Rectal smooth muscle tissue (tissue), 1 donor: ENCODE measurements around the gene ANKFN1.

Experiments used
- H3K27ac ChIP-seq: one replicate; pipeline ENCODE4 v1.7.0; 2013; ENCODE audit warnings: low read depth, low read length, inconsistent platforms
- H3K27me3 ChIP-seq: one replicate; pipeline ENCODE4 v1.7.0; 2013; ENCODE audit warnings: low read length; ENCODE audit not compliant: control insufficient read depth, insufficient read depth
- H3K36me3 ChIP-seq: one replicate; pipeline ENCODE4 v1.7.0; 2013; ENCODE audit warnings: low read length; ENCODE audit not compliant: control insufficient read depth, insufficient read depth
- H3K4me1 ChIP-seq: one replicate; pipeline ENCODE4 v1.7.0; 2013; ENCODE audit warnings: low read length; ENCODE audit not compliant: control insufficient read depth, insufficient read depth
- H3K4me3 ChIP-seq: one replicate; pipeline ENCODE4 v1.7.0; 2013; ENCODE audit warnings: low read length
- H3K9ac ChIP-seq: one replicate; pipeline ENCODE4 v1.7.0; 2013; ENCODE audit warnings: low read length

Gene ANKFN1

DNA sequence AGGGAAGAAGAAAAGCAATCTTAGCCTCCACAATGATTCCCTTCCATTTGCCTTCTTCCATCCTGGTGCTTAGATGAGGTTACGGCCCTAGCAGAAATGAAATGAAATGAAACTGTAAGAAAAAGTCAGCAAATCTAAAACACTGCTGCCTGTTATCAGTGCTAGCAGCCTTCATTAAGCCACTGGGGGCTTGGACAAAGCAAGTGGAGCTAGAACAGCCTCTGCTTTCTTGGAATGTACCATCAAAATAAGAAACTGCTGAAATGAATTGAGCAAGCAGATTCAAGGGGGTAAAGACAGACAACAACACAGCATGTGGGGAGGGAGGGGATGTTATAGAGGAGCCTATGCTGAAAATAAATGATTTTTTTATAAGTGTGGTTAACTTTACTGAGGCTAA is 5.1 kb downstream of the ANKFN1 start:
- H3K27me3 ChIP-seq, result no peaks in the 10 kb centered on the region
- H3K9ac ChIP-seq, result no peak overlapping the region
- H3K36me3 ChIP-seq, result no peaks in the 10 kb centered on the region
- no peak overlapping the region for H3K4me3 ChIP-seq
- H3K27ac ChIP-seq, result no peak overlapping the region
- peaks cover 3% of the 10 kb centered on the region for H3K4me1 ChIP-seq

DNA sequence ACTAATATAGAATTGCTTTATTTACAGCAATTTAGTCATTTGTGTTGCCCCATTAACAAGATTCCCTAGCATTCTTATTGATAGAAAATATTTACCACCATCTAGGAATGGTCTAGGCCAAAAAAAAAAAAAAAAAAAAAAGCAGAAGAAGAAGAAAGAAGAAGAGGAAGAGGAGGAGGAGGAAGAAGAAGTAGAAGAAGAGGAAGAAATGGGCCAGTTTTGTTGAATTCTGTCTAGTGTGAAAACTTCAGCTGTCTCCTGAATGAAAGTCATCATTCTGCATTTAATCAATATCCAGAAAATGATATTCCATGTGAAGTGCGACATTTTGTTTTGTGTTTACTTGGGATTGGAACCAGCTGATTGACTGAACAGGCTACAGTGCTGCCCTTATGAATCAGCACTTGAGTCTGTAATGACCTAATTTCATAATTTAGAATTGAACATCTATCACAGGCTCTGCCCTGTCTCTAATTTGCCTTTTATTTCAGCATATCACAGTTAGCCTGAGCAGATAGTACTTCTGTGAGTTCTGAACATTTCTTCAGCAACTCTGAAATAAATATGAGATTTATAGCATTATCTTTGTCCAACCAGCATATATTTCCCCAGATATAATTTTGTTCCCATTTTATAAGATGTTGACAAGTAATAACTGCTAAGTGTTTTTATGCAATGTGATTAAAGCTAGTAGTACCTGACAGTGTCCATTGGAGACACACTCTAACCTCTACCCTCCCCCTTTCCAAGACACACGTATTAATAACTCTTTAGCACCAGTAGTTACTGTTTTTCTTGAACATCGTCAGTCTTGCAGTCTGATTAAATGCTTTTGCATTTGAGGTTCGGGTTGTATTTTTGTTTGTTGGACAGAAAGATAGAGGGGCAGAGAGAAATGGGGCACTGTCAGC is 5.9 kb downstream of the ANKFN1 start:
- Histone ChIP-seq H3K4me3 (no peak overlapping the region), H3K27ac (no peak overlapping the region), H3K36me3 (no peaks in the 10 kb centered on the region), H3K27me3 (no peaks in the 10 kb centered on the region), H3K9ac (no peak overlapping the region), H3K4me1 (peaks cover 8% of the 10 kb centered on the region)

DNA sequence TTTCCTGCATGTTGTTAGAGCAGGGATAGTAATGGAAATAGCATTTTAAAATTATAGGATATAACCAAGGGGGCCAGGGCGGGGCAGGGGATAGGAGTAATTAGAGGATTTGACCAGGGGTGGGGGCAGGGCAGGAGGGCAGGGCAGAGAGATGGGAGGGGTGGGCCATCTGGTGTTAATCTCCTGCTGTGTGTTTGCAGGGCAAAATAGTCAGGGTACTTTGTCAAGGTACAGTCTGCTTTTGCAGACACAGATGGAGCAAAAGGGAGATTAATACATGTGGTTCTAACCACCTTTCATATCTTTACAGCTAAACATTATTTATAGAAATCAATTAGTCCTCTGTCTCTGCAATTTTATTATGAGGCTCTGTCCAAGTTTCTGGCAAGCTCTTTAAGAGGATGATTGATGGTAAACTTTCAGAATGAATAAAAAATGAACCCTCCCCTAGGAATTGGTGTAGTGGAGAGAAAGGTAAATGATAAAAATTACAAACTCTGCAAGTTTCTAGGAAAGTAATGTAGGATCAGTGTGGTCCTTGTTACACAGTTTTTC is 6.6 kb downstream of the ANKFN1 start:
- Histone ChIP-seq H3K27ac (no peak overlapping the region), H3K36me3 (no peaks in the 10 kb centered on the region), H3K27me3 (no peaks in the 10 kb centered on the region), H3K9ac (no peak overlapping the region), H3K4me1 (peaks cover 8% of the 10 kb centered on the region), H3K4me3 (no peak overlapping the region)

DNA sequence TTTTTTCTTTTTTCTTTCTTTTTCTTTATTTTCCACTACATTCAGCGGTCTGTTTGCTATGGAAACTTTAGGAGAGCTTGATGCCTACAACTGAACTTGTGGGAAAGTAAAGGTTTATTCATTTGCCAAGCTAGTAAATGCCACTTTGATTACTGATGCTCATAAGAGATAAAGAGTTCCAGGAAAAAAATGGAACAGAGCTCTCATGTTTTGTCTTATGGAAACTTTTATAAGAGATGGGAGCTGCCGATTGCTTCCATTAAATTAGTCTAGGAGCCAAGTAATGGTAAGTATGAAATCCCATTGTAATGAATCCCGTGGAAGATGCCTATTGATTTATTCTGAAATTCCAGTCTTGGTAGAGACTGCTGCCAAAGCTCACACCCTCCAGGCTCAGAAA is 7.1 kb downstream of the ANKFN1 start:
- H3K27ac ChIP-seq, result no peak overlapping the region
- H3K4me1 ChIP-seq, result peaks cover 8% of the 10 kb centered on the region
- H3K27me3 ChIP-seq, result no peaks in the 10 kb centered on the region
- H3K4me3 ChIP-seq, result no peak overlapping the region
- no peaks in the 10 kb centered on the region for H3K36me3 ChIP-seq
- H3K9ac ChIP-seq, result no peak overlapping the region

- H3K4me1 ChIP-seq, result peaks cover 5% of the 10 kb centered on the region
- H3K27ac ChIP-seq, result no peak overlapping the region
- no peak overlapping the region for H3K9ac ChIP-seq
- no peaks in the 10 kb centered on the region for H3K36me3 ChIP-seq
- no peak overlapping the region for H3K4me3 ChIP-seq
- H3K27me3 ChIP-seq, result no peaks in the 10 kb centered on the region
Observed at GRCh38 chr17:56165072-56165641, 11.9 kb downstream of the ANKFN1 start.

DNA sequence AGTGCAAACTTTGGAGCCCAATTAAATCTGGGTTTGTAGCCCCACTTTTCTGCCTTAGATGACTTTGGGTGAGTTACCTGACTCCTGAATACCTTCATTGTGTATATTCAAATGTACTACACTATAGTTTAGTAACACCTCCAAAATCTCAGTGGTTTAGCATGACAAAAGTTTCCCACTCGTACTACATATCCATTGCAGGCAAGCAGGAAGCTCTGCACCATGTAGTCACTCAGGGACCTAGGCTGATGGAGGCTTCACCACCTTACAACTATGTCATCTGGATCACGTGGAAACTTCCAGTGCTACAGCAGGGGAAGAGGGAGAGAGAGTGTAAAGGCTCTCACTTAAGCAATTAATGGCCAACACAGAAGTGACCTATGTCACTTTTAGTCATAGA is 14.2 kb downstream of the ANKFN1 start:
- Histone ChIP-seq H3K9ac (no peak overlapping the region), H3K27ac (no peak overlapping the region), H3K27me3 (no peaks in the 10 kb centered on the region), H3K36me3 (no peaks in the 10 kb centered on the region), H3K4me1 (peaks cover 10% of the 10 kb centered on the region), H3K4me3 (no peak overlapping the region)

DNA sequence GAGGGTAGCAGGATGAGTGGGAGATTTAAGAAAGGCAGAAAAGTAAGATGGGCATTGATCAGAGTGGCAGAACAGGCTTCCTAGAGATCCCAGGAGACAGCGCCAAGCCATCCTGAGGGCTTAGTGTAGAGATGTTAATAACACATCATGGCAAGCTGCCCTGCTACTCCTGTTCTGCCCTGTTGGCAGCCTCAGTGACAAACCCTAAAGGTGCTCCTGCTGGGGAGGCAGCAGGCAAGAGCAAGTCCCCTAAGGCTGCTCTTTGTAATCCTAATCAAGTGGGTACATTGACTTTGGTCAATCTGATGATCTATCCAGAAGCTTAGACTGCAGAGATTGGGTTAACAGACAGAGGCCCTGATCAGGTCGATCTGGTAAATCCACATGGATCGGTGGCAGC is 16.3 kb downstream of the ANKFN1 start:
- Histone ChIP-seq H3K27ac (no peak overlapping the region), H3K36me3 (no peaks in the 10 kb centered on the region)

DNA sequence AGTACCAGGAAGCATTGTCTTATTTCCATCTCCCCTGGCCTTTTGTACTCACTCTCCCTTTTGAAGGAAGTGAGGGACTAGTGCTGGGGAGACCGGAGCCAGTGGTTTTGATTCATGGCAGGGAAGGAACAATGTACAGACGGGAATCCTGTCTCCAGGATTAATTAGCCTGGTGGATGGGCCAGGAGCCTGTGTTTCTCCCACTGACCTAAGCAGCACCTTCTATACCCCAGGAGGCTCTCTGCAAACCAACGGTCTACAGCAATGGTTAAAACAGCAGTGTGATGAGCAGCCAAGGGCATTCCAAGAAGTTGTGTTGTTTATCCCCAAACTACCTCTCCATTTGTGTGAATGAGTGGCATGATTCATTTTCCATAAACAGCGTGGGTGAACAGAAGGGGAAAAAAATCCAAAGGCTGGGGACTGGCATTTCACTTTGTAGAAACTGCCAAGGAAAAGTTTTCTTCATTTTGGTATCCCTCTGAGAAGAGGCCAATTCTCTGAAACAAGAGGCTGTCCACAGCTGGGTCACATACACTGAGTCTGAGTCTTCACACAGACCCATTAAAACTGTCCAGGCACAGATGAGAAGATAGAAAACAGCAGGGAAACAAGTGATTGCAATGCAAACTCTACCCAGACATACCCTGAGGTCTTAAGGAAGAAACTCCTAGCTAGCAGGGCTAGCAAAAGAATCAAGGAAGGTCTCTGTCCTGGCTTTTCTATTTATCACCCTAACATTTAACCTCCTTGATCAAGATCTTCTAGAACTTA is 18.1 kb downstream of the ANKFN1 start:
- Histone ChIP-seq H3K4me3 (no peak overlapping the region), H3K27me3 (no peaks in the 10 kb centered on the region), H3K4me1 (peaks cover 15% of the 10 kb centered on the region), H3K9ac (no peak overlapping the region), H3K36me3 (no peaks in the 10 kb centered on the region), H3K27ac (peak overlapping the region; percentile 33)

More for the DNA sequence above, 16.3 kb downstream of the ANKFN1 start:
- Histone ChIP-seq H3K9ac (no peak overlapping the region), H3K27me3 (no peaks in the 10 kb centered on the region), H3K4me3 (no peak overlapping the region), H3K4me1 (peaks cover 11% of the 10 kb centered on the region)

GRCh38 chr17:56172517-56172982 is 19.3 kb downstream of the ANKFN1 start:
- peak overlapping the region; percentile 55 for H3K27ac ChIP-seq
- H3K27me3 ChIP-seq, result no peaks in the 10 kb centered on the region
- no peaks in the 10 kb centered on the region for H3K36me3 ChIP-seq
- peaks cover 16% of the 10 kb centered on the region for H3K4me1 ChIP-seq
- no peak overlapping the region for H3K4me3 ChIP-seq
- H3K9ac ChIP-seq, result no peak overlapping the region

- H3K4me3 ChIP-seq, result no peak overlapping the region
- no peaks in the 10 kb centered on the region for H3K27me3 ChIP-seq
- no peaks in the 10 kb centered on the region for H3K36me3 ChIP-seq
- H3K4me1 ChIP-seq, result peaks cover 16% of the 10 kb centered on the region
- H3K9ac ChIP-seq, result no peak overlapping the region
- peak overlapping the region; percentile 55 for H3K27ac ChIP-seq
Observed at GRCh38 chr17:56173026-56173425, 19.8 kb downstream of the ANKFN1 start.

DNA sequence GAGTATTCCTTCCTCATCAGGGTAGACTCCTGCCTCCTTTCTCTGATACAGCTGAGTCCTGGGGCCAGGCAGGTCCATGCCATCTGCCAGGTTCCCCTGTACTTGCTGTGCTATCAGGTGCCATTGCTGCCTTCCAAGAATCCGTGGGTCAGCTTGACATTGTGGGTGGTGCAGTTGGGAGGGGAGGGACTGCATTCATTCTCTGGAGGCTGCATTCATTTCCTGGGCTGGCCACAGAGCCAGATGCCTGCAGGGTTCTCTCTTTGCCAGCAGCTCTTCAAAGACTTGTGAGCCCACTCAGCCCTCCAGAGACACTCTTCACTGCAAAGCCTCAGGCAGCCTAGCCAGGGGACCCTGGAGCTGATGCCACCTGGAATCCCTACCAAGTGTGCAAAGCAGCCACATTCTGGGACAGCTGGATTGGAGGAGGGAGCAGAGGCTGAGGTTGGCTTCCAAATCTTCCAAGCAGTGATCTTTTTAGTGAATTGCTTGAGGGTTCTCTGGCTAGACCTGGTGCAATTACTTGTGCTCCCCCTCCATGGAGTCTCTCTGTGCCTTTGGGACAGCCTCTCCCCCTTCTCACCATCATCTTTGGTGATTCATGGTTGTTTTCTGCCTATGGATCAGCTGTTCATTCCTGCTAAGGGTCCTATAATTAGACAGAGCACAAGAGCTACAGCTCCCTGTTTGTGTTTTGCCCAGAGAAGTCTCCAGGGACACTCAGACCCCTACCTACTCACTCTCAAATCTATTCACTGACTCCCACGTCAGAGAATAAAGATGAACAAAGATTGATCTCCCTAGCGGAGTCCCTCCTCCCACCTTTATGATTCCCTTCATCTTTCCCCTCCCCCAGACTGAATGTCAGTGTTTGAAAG is 20.9 kb downstream of the ANKFN1 start:
- Histone ChIP-seq H3K27ac (no peak overlapping the region), H3K27me3 (no peaks in the 10 kb centered on the region), H3K4me3 (no peak overlapping the region), H3K4me1 (peaks cover 16% of the 10 kb centered on the region), H3K36me3 (no peaks in the 10 kb centered on the region), H3K9ac (no peak overlapping the region)
